ENCODE results near the gene FKBP15. TPM values are rescaled to one million over a fixed set of nuclear protein-coding genes. Genes with fewer than 3 reads are reported as not detected.
A peak's percentile ranks its signal among the peaks of the same experiment; 100 is the strongest.

The FKBP15 gene
- total RNA-seq (2012; rRNA removed): 21.0 and 24.0 TPM in 2 replicates

GRCh38 chr9:113221003-113221799, at the start of gene FKBP15, which contains the start of gene SLC31A1:
FKBP15 (minus strand) TSS chr9:113221277; CDS start chr9:113221243, 34 bp downstream.
SLC31A1 (plus strand) TSS chr9:113221544; CDS start chr9:113256149, 34,605 bp downstream.
- no peaks in the 10 kb centered on the region for H3K36me3 ChIP-seq (ENCODE audit: insufficient read depth, low read length)
- H3K4me2 ChIP-seq (ENCODE audit: low read length): peak within 1 kb of the TSS; percentile 94
- no peaks in the 10 kb centered on the region for H3K27me3 ChIP-seq (ENCODE audit: control insufficient read depth, insufficient read depth, low read length)
- peaks cover 29% of the 10 kb centered on the region for H3K4me1 ChIP-seq (ENCODE audit: control insufficient read depth, insufficient read depth, low read length)
- H3K4me3 ChIP-seq (ENCODE audit: low read length): peak within 1 kb of the TSS; percentile 91
- H3K9ac ChIP-seq (ENCODE audit: low read depth, low read length): peak within 1 kb of the TSS; percentile 91
- H3K9me3 ChIP-seq (replicated peaks; ENCODE audit: low read length): no peaks in the 10 kb centered on the region

- Histone ChIP-seq H3K9me3 (replicated peaks; ENCODE audit: low read length) (no peaks in the 10 kb centered on the region), H3K4me3 (ENCODE audit: low read length) (no peak overlapping the region), H3K4me2 (ENCODE audit: low read length) (no peak overlapping the region), H3K9ac (ENCODE audit: low read depth, low read length) (no peak overlapping the region), H3K4me1 (ENCODE audit: control insufficient read depth, insufficient read depth, low read length) (peaks cover 7% of the 10 kb centered on the region), H3K36me3 (ENCODE audit: insufficient read depth, low read length) (peaks cover 52% of the 10 kb centered on the region), H3K27me3 (ENCODE audit: control insufficient read depth, insufficient read depth, low read length) (no peaks in the 10 kb centered on the region)
These were observed 48.8 kb upstream of the FKBP15 start for GRCh38 chr9:113269871-113270270.

GRCh38 chr9:113269355-113269754, 48.3 kb upstream of the FKBP15 start:
- H3K9ac ChIP-seq (ENCODE audit: low read depth, low read length): no peak overlapping the region
- H3K36me3 ChIP-seq (ENCODE audit: insufficient read depth, low read length): peaks cover 52% of the 10 kb centered on the region
- peaks cover 7% of the 10 kb centered on the region for H3K4me1 ChIP-seq (ENCODE audit: control insufficient read depth, insufficient read depth, low read length)
- H3K27me3 ChIP-seq (ENCODE audit: control insufficient read depth, insufficient read depth, low read length): no peaks in the 10 kb centered on the region
- no peak overlapping the region for H3K4me2 ChIP-seq (ENCODE audit: low read length)
- no peak overlapping the region for H3K4me3 ChIP-seq (ENCODE audit: low read length)
- H3K9me3 ChIP-seq (replicated peaks; ENCODE audit: low read length): no peaks in the 10 kb centered on the region

GRCh38 chr9:113267911-113268566, 47.0 kb upstream of the FKBP15 start:
- H3K4me1 ChIP-seq (ENCODE audit: control insufficient read depth, insufficient read depth, low read length): no peaks in the 10 kb centered on the region
- H3K27me3 ChIP-seq (ENCODE audit: control insufficient read depth, insufficient read depth, low read length): no peaks in the 10 kb centered on the region
- H3K36me3 ChIP-seq (ENCODE audit: insufficient read depth, low read length): peaks cover 52% of the 10 kb centered on the region
- H3K9me3 ChIP-seq (replicated peaks; ENCODE audit: low read length): no peaks in the 10 kb centered on the region
- no peak overlapping the region for H3K4me2 ChIP-seq (ENCODE audit: low read length)
- no peak overlapping the region for H3K9ac ChIP-seq (ENCODE audit: low read depth, low read length)
- H3K4me3 ChIP-seq (ENCODE audit: low read length): no peak overlapping the region

GRCh38 chr9:113266174-113266573, 45.1 kb upstream of the FKBP15 start:
- H3K4me3 ChIP-seq (ENCODE audit: low read length): no peak overlapping the region
- H3K27me3 ChIP-seq (ENCODE audit: control insufficient read depth, insufficient read depth, low read length): no peaks in the 10 kb centered on the region
- H3K4me1 ChIP-seq (ENCODE audit: control insufficient read depth, insufficient read depth, low read length): no peaks in the 10 kb centered on the region
- H3K36me3 ChIP-seq (ENCODE audit: insufficient read depth, low read length): peaks cover 36% of the 10 kb centered on the region
- no peak overlapping the region for H3K9ac ChIP-seq (ENCODE audit: low read depth, low read length)
- no peaks in the 10 kb centered on the region for H3K9me3 ChIP-seq (replicated peaks; ENCODE audit: low read length)
- H3K4me2 ChIP-seq (ENCODE audit: low read length): no peak overlapping the region

- peaks cover 31% of the 10 kb centered on the region for H3K36me3 ChIP-seq (ENCODE audit: insufficient read depth, low read length)
These were observed 41.0 kb upstream of the FKBP15 start for GRCh38 chr9:113261917-113262671.

GRCh38 chr9:113258282-113258681, 37.2 kb upstream of the FKBP15 start:
- H3K9me3 ChIP-seq (replicated peaks; ENCODE audit: low read length): no peaks in the 10 kb centered on the region
- H3K27me3 ChIP-seq (ENCODE audit: control insufficient read depth, insufficient read depth, low read length): no peaks in the 10 kb centered on the region
- H3K4me1 ChIP-seq (ENCODE audit: control insufficient read depth, insufficient read depth, low read length): no peaks in the 10 kb centered on the region
- H3K4me2 ChIP-seq (ENCODE audit: low read length): no peak overlapping the region
- H3K36me3 ChIP-seq (ENCODE audit: insufficient read depth, low read length): peaks cover 24% of the 10 kb centered on the region
- no peak overlapping the region for H3K9ac ChIP-seq (ENCODE audit: low read depth, low read length)
- no peak overlapping the region for H3K4me3 ChIP-seq (ENCODE audit: low read length)

More at GRCh38 chr9:113261917-113262671, 41.0 kb upstream of the FKBP15 start:
- Histone ChIP-seq H3K4me1 (ENCODE audit: control insufficient read depth, insufficient read depth, low read length) (no peaks in the 10 kb centered on the region), H3K4me2 (ENCODE audit: low read length) (no peak overlapping the region), H3K9ac (ENCODE audit: low read depth, low read length) (no peak overlapping the region), H3K4me3 (ENCODE audit: low read length) (no peak overlapping the region), H3K9me3 (replicated peaks; ENCODE audit: low read length) (no peaks in the 10 kb centered on the region), H3K27me3 (ENCODE audit: control insufficient read depth, insufficient read depth, low read length) (no peaks in the 10 kb centered on the region)

- H3K27me3 ChIP-seq (ENCODE audit: control insufficient read depth, insufficient read depth, low read length): no peaks in the 10 kb centered on the region
- H3K36me3 ChIP-seq (ENCODE audit: insufficient read depth, low read length): peaks cover 23% of the 10 kb centered on the region
- H3K9ac ChIP-seq (ENCODE audit: low read depth, low read length): no peak overlapping the region
- H3K9me3 ChIP-seq (replicated peaks; ENCODE audit: low read length): no peaks in the 10 kb centered on the region
- no peak overlapping the region for H3K4me2 ChIP-seq (ENCODE audit: low read length)
- H3K4me1 ChIP-seq (ENCODE audit: control insufficient read depth, insufficient read depth, low read length): no peaks in the 10 kb centered on the region
- H3K4me3 ChIP-seq (ENCODE audit: low read length): no peak overlapping the region
These were observed 36.8 kb upstream of the FKBP15 start for GRCh38 chr9:113257863-113258262.

GRCh38 chr9:113255438-113255837, 34.4 kb upstream of the FKBP15 start:
- H3K9ac ChIP-seq (ENCODE audit: low read depth, low read length): no peak overlapping the region
- no peak overlapping the region for H3K4me2 ChIP-seq (ENCODE audit: low read length)
- H3K36me3 ChIP-seq (ENCODE audit: insufficient read depth, low read length): peaks cover 22% of the 10 kb centered on the region
- H3K9me3 ChIP-seq (replicated peaks; ENCODE audit: low read length): no peaks in the 10 kb centered on the region
- H3K27me3 ChIP-seq (ENCODE audit: control insufficient read depth, insufficient read depth, low read length): no peaks in the 10 kb centered on the region
- H3K4me3 ChIP-seq (ENCODE audit: low read length): no peak overlapping the region
- no peaks in the 10 kb centered on the region for H3K4me1 ChIP-seq (ENCODE audit: control insufficient read depth, insufficient read depth, low read length)

- Histone ChIP-seq H3K4me3 (ENCODE audit: low read length) (no peak overlapping the region), H3K36me3 (ENCODE audit: insufficient read depth, low read length) (peaks cover 18% of the 10 kb centered on the region), H3K4me2 (ENCODE audit: low read length) (no peak overlapping the region), H3K9me3 (replicated peaks; ENCODE audit: low read length) (no peaks in the 10 kb centered on the region), H3K27me3 (ENCODE audit: control insufficient read depth, insufficient read depth, low read length) (no peaks in the 10 kb centered on the region), H3K9ac (ENCODE audit: low read depth, low read length) (no peak overlapping the region), H3K4me1 (ENCODE audit: control insufficient read depth, insufficient read depth, low read length) (no peaks in the 10 kb centered on the region)
These were observed 33.9 kb upstream of the FKBP15 start for GRCh38 chr9:113254991-113255390.

GRCh38 chr9:113250807-113251206, 29.7 kb upstream of the FKBP15 start:
- H3K9ac ChIP-seq (ENCODE audit: low read depth, low read length): no peak overlapping the region
- no peak overlapping the region for H3K4me3 ChIP-seq (ENCODE audit: low read length)
- no peaks in the 10 kb centered on the region for H3K9me3 ChIP-seq (replicated peaks; ENCODE audit: low read length)
- H3K4me2 ChIP-seq (ENCODE audit: low read length): no peak overlapping the region
- no peaks in the 10 kb centered on the region for H3K4me1 ChIP-seq (ENCODE audit: control insufficient read depth, insufficient read depth, low read length)
- H3K27me3 ChIP-seq (ENCODE audit: control insufficient read depth, insufficient read depth, low read length): no peaks in the 10 kb centered on the region
- no peaks in the 10 kb centered on the region for H3K36me3 ChIP-seq (ENCODE audit: insufficient read depth, low read length)
